Measurements from ENCODE around the gene ARSI. TPM values are rescaled to one million over a fixed set of nuclear protein-coding genes. Genes with fewer than 3 reads are reported as not detected.
"Not testable (repeated sequence)": the region's sequence is repeated elsewhere in the genome, so short reads cannot be mapped to it uniquely, and the experiment has no call there.

Gene ARSI
- polyA plus RNA-seq, 1 of the 3 experiments (the other 2 are of a cell fraction) = 0.20 TPM

GRCh38 chr5:150249744-150250143 is 53.0 kb downstream of the ARSI start:
- no peak overlapping the region for H3K4me2 ChIP-seq
- POLR2A ChIA-PET = no interaction called here
- no peaks in the 10 kb centered on the region for H3K36me3 ChIP-seq (replicated peaks in 1 of 2; ENCODE audit: control insufficient read depth in 1 of 2, insufficient read depth in 2 of 2, low read length in 1 of 2)
- TF ChIP-seq FOXJ3 (CRISPR knock-in tag; IDR thresholded peaks at IDR 0.05) = no peak
- TF ChIP-seq RAD21 (IDR thresholded peaks at IDR 0.05; ENCODE audit: low read length) = 0 out of 2 replicates have a peak, but pooled peaks have one; percentile 12
- CTCF ChIA-PET = interaction anchor here (1.0 kb wide), 1 partner anchor 20 kb away, joined by 3 read pairs; no protein-coding TSS in a partner anchor
- H4K20me1 ChIP-seq (ENCODE audit: insufficient read depth) = no peaks in the 10 kb centered on the region
- no peaks in the 10 kb centered on the region for H3K27me3 ChIP-seq (ENCODE audit: insufficient read depth)
- 97% methylated on average over 5 of the region's 5 CpGs for WGBS (ENCODE audit: low lambda C conversion rate)
- no peaks in the 10 kb centered on the region for H3K79me2 ChIP-seq (ENCODE audit: insufficient read depth)
- H3F3A ChIP-seq (replicated peaks; ENCODE audit: insufficient read depth) = no peaks in the 10 kb centered on the region
- H2AFZ ChIP-seq (ENCODE audit: low read depth) = no peak overlapping the region
- H3K4me1 ChIP-seq (ENCODE audit: control insufficient read depth in 1 of 2, insufficient read depth in 2 of 2, low read depth in 1 of 2, low read length in 1 of 2) = peaks cover 0 to 14% of the 10 kb centered on the region in 2 experiments; a peak in 1 of 4 replicates
- H3K27ac ChIP-seq (ENCODE audit: low read depth in 2 of 2, low read length in 1 of 2) = no peak overlapping the region
- H3K4me3 ChIP-seq (ENCODE audit: low read depth in 2 of 2, low read length in 1 of 2) = no peak overlapping the region
- DNase-seq = no peak
- no peak overlapping the region for H3K9ac ChIP-seq
- H3K9me3 ChIP-seq = no peaks in the 10 kb centered on the region
- no peaks in the 10 kb centered on the region for H3K9me2 ChIP-seq

GRCh38 chr5:150248946-150249345 is 53.8 kb downstream of the ARSI start:
- Histone ChIP-seq H3K27ac (ENCODE audit: low read depth in 2 of 2, low read length in 1 of 2) (no peak overlapping the region), H3K36me3 (replicated peaks in 1 of 2; ENCODE audit: control insufficient read depth in 1 of 2, insufficient read depth in 2 of 2, low read length in 1 of 2) (no peaks in the 10 kb centered on the region), H4K20me1 (ENCODE audit: insufficient read depth) (no peaks in the 10 kb centered on the region), H3K9me2 (no peaks in the 10 kb centered on the region), H3K9ac (no peak overlapping the region), H3K4me3 (ENCODE audit: low read depth in 2 of 2, low read length in 1 of 2) (no peak overlapping the region), H3K4me1 (ENCODE audit: control insufficient read depth in 1 of 2, insufficient read depth in 2 of 2, low read depth in 1 of 2, low read length in 1 of 2) (peaks cover 0 to 19% of the 10 kb centered on the region in 2 experiments; a peak in 1 of 4 replicates), H3K9me3 (no peaks in the 10 kb centered on the region), H2AFZ (ENCODE audit: low read depth) (no peak overlapping the region), H3K4me2 (no peak overlapping the region), H3K27me3 (ENCODE audit: insufficient read depth) (no peaks in the 10 kb centered on the region), H3K79me2 (ENCODE audit: insufficient read depth) (no peaks in the 10 kb centered on the region), H3F3A (replicated peaks; ENCODE audit: insufficient read depth) (no peaks in the 10 kb centered on the region)
- WGBS (ENCODE audit: low lambda C conversion rate) = 72% methylated on average over 2 of the region's 3 CpGs
- POLR2A ChIA-PET = no interaction called here
- CTCF ChIA-PET = interaction anchor here (1.0 kb wide), 1 partner anchor 21 kb away, joined by 3 read pairs; no protein-coding TSS in a partner anchor
- DNase-seq = no peak
- TF ChIP-seq FOXJ3 (CRISPR knock-in tag; IDR thresholded peaks at IDR 0.05) (no peak), RAD21 (IDR thresholded peaks at IDR 0.05; ENCODE audit: low read length) (no peak), TAF1 (IDR thresholded peaks at IDR 0.05; ENCODE audit: borderline replicate concordance, low read depth, low read length) (no peak), CHD2 (IDR thresholded peaks at IDR 0.05; ENCODE audit: low read length, partially characterized antibody) (no peak), NRF1 (IDR thresholded peaks at IDR 0.05; ENCODE audit: low read depth, low read length) (no peak), GATA2 (CRISPR knock-in tag; IDR thresholded peaks at IDR 0.05) (no peak), USF1 (IDR thresholded peaks at IDR 0.05; ENCODE audit: borderline replicate concordance, low read depth) (no peak)

DNA sequence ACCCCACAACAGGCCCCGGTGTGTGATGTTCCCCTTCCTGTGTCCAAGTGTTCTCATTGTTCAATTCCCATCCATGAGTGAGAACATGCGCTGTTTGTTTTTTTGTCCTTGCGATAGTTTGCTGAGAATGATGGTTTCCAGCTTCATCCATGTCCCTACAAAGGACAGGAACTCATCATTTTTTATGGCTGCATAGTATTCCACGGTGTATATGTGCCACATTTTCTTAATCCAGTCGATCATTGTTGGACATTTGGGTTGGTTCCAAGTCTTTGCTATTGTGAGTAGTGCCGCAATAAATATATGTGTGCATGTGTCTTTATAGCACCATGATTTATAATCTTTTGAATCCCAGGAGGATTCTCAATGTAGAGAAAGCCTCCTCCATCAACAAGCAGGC is 54.2 kb downstream of the ARSI start:
- H3K27me3 ChIP-seq (ENCODE audit: insufficient read depth); H3K9ac ChIP-seq; H2AFZ ChIP-seq (ENCODE audit: low read depth); H3K27ac ChIP-seq (ENCODE audit: low read depth in 2 of 2, low read length in 1 of 2); H3K4me3 ChIP-seq (ENCODE audit: low read depth in 2 of 2, low read length in 1 of 2); H3K9me3 ChIP-seq; H3K79me2 ChIP-seq (ENCODE audit: insufficient read depth); H3F3A ChIP-seq (replicated peaks; ENCODE audit: insufficient read depth); DNase-seq; H4K20me1 ChIP-seq (ENCODE audit: insufficient read depth); H3K36me3 ChIP-seq (replicated peaks in 1 of 2; ENCODE audit: control insufficient read depth in 1 of 2, insufficient read depth in 2 of 2, low read length in 1 of 2); H3K4me2 ChIP-seq; H3K9me2 ChIP-seq; POLR2A ChIA-PET: not testable (repeated sequence)
- H3K4me1 ChIP-seq (ENCODE audit: control insufficient read depth in 1 of 2, insufficient read depth in 2 of 2, low read depth in 1 of 2, low read length in 1 of 2) = peaks cover 0 to 19% of the 10 kb centered on the region in 2 experiments; a peak in 1 of 4 replicates
- CTCF ChIA-PET = interaction anchor here (0.7 to 1.0 kb wide), 2 partner anchors 18 to 22 kb away, joined by 3 read pairs; no protein-coding TSS in a partner anchor
- WGBS (ENCODE audit: low lambda C conversion rate) = 81% methylated on average over 6 of the region's 6 CpGs
